C4-2B (cell line): ENCODE measurements around the gene STAT5B.

ENCODE experiments used
- CTCF ChIP-seq: fragments of 450-650 bp; conservative IDR thresholded peaks from 2 replicates; pipeline ENCODE4 v1.5.1; 2017; ENCODE audit warnings: mild to moderate bottlenecking
- ZFX ChIP-seq: fragments of 450-650 bp; IDR thresholded peaks from 2 replicates; pipeline ENCODE4 v1.6.1; 2017

GRCh38 chr17:42296012-42296411 lies 19.8 kb upstream of the STAT5B start:
- TF ChIP-seq CTCF (no peak), ZFX (no peak)
